HuH-7 (cell line): ENCODE data around the gene C13orf46.
A peak's percentile ranks its signal among the peaks of the same experiment; 100 is the strongest.

Experiments
- DNase-seq: peaks from one replicate; pipeline ENCODE4 v3.0.0; 2011; ENCODE audit warnings: low spot score

C13orf46 gene

DNA sequence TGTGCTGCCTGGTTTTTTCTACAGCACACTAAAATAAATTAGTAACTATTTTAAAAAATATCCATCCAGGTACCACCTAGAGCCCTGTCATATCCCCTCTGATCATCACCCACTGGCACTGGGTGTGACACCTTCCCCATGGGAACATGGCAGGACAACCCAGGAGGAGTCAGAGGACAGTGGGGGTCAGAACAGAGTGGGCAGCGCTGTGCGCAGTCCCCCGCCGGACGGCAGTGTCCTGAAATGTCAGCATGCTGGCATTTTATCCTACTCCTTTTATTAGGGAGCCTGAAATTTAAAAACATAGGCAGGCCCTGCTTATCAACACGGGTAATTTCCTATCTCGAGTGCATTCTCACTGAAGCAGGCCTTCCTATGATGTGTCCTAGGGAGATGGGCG is 67.9 kb downstream of the C13orf46 start:
- DNase-seq: no peak

GRCh38 chr13:113905018-113905417 is 68.9 kb downstream of the C13orf46 start:
- DNase-seq: no peak

- peak; percentile 34 for DNase-seq
These were observed 69.5 kb downstream of the C13orf46 start for GRCh38 chr13:113904411-113904810.

DNA sequence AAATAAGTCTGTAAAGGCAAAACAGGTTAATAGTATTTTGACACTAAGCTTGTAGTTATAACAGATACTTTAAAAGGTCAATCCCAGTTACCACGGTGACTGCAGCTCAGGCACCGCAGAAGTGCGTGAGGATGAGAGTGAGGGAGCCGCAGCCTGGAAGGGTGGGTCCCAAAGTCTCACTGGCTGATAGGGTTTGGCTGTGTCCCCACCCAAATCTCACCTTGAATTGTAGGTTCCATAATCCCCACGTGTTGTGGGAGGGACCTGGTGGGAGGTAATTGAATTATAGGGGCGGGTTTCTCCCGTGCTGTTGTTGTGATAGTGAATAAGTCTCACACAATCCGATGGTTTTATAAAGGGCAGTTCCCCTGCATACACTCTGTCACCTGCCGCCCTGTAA is 70.0 kb downstream of the C13orf46 start:
- DNase-seq: no peak
